Anterior cingulate cortex (tissue), 58 donors: ENCODE results near the gene PARP8.
"Not testable (repeated sequence)": the region's sequence is repeated elsewhere in the genome, so short reads cannot be mapped to it uniquely, and the experiment has no call there.

ENCODE experiments used
- DNase-seq, 58 donors: peaks; one replicate each; lab custom pipeline; 2025; lab: John Stamatoyannopoulos, UW

Gene PARP8, protein sequence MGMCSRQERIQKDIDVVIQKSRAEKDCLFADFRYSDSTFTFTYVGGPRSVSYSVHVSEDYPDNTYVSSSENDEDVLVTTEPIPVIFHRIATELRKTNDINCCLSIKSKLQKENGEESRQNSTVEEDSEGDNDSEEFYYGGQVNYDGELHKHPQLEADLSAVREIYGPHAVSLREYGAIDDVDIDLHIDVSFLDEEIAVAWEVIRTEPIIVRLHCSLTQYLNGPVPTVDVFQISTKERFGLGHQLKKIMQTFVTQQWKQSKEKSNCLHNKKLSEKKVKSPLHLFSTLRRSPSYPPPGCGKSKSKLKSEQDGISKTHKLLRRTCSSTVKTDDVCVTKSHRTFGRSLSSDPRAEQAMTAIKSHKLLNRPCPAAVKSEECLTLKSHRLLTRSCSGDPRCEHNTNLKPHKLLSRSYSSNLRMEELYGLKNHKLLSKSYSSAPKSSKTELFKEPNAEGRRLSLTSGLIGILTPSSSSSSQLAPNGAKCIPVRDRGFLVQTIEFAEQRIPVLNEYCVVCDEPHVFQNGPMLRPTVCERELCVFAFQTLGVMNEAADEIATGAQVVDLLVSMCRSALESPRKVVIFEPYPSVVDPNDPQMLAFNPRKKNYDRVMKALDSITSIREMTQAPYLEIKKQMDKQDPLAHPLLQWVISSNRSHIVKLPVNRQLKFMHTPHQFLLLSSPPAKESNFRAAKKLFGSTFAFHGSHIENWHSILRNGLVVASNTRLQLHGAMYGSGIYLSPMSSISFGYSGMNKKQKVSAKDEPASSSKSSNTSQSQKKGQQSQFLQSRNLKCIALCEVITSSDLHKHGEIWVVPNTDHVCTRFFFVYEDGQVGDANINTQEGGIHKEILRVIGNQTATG

DNA sequence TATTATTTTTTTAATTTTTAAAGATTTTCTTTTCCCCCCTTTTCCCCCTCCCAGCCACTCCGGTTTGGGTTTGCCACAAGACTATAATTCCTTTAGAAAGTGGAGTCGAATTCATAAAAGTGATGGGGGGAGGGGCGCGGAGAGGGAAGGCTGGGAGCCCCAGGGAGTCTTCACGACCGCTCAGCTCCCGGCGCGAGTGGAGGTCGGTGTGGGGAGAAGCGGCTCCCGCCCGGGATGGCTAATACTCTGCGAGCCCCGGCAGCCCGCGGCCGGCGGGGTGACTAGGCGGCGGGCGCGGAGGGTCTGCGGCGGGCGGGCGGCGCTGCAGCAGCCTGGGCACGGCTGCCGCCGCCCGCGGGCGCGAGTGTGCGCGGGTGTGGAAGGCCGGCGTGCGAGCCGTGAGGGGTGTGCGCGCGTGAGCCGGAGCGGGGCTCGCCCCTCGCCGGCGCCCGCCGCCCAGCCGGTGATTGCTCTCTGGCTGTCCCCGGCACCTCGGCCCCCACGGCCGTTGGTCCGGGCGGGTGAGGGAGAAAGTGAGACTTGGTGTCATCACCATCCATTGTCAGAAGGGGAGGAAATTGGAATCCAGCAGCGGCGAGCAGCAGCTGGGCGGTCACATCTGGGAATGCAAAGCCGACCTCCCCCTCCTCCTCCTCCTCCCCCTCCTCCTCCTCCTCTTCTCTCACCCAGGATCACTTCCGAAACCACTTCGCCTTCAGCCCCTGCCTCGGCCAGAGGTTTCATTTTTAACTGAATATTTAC is at the start of gene PARP8:
TSS of gene PARP8 (plus strand) at position 377 of the 762 bp plus-strand sequence. CDS start 459 bp downstream, outside the sequence.
- peak in 38 of 58 donors; percentile 7 to 76 (median 32) for DNase-seq

DNA sequence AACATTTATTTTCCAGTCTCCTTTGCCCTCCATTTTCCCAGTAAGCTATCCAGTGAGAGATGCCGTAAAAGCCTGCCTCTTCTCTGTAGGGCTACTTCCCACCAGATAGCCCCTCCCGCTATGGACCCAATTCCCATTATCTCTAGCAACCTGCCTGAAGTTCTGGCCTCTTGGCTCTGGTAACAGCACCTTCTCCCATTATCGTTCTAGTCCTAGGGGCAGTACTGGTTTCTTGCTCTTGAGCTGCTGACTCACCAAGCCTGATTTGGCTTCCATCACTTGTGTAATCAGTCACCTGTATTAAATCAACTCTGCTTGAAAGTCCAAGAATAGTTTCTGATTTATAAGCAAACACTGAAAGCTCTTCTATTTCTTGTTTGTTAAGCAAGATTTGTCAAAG is 42.8 kb upstream of the PARP8 start:
- DNase-seq, result no peak

DNA sequence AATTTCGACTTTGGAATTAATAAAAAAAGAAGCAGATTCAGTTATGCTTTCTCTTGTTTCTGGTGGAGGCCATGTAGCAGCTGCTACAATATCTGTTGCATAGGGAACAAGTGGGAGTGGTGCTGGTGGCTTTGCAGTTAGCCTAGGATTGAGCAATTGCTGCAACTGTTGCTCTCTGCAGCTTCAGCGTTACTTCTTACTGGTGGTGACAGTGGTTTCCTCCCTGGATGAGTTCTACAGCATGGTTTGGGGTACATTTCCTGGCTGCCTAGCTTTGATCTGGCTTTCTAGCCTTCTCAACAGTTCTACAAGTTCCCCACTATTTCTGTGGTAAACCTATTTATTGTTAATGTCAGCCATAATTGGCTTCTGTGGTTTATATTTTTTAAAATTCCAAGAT is 31.6 kb upstream of the PARP8 start:
- DNase-seq, result peak in 21 of 58 donors; percentile 1 to 62 (median 18)

DNA sequence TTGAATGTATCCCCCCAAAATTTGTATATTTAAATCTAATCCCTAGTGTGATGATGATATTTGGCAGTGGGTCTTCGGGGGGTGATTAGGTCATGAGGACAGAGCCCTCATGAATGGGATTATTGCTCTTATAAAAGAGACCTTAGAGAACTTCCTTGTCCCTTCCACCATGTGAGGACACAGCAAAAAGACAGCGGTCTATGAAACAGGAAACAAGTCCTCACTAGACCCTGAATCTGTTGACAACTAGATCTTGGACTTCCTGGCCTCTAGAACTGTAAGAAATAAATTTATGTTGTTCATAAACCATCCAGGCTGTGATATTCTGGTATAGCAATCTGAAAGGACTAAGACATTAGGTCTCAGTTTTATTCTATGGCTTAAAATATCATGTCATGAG is 28.9 kb upstream of the PARP8 start:
- DNase-seq, result not testable (repeated sequence)

DNA sequence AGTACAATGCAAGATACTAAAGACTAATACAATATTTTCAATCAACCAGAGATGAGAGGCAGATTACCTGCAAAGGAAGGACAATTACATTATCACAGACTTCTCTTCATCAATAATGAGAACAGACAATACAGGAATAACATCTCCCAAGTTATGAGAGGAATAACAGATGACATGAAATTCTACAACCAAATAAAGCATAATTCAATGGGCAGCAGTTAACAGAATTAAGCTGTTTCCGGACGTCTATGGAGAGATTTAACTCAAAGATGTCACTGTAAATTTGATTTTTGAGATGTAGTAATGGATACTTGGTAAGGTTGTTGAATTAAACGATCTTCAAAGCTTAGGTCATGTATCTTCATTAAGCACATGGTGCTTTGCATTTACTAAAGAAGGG is 19.8 kb upstream of the PARP8 start:
- no peak for DNase-seq

DNA sequence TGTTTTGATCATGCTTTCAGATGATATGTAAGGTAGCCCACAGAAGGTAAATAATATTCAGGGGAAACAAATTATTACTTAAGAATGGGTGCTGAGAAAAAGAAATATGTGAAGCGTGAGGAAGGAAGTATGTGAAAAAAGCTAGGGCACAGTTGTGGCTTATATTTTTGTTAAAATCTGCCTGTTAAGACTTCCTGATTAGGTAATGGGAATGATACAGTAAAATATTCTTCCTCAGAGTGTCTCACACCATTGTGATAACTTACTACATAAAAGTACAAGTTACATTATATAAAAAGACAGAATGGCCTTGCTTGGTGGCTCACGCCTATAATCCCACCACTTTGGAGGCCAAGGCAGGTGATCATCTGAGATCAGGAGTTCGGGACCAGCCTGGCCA is 18.7 kb upstream of the PARP8 start:
- no peak for DNase-seq

DNA sequence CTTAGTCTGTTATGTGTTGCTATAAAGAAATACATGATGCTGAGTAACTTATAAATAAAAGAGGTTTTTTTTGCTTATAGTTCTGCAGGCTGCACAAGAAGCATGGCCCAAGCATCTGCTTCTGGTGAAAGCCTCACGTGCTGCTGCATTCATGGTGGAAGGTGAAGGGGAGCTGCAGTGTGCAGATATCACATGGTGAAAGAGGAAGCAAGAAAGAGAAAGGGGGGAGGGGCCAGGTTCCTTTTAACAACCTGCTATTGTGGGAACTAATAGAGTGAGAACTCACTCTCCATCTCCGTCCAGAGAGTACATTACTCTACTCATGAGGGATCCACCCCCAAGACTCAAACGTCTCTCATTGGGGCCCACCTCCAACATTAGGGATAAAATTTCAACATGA is 12.5 kb upstream of the PARP8 start:
- DNase-seq, result no peak

DNA sequence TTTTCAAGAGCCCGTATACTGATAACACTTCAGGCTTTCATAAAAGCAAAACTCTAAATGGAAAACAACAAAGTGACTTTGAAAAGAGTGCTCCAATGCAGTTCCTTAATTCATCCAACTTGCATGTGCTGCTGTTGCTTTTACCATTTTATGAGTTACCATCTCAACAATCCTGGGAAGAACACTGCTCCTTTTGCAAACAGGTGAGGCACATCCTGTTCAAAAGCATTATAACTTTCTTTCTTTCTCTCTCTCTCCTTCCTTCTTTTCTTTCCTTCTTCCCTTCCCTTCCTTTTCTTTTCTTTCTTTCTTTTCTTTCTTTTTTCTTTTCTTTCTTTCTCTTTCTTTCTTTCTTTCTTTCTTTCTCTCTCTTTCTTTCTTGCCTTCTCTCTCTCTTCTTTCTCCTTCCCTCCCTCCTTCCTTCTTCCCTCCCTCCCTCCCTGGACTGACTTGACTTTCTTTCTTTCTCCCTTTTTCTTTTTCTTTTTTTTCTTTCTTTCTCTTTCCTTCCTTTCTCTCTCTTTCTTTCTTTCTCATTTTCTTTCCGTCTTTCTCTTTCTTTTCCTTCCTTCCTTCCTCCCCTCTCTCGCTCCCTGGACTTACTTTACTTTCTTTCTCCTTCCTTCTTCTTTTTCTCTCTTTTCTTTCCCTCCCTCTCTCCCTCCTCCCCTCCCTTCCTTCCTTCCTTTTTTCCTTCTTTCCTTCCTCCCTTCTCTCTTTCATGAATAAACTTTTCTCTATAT is 11.2 kb upstream of the PARP8 start:
- no peak for DNase-seq

DNA sequence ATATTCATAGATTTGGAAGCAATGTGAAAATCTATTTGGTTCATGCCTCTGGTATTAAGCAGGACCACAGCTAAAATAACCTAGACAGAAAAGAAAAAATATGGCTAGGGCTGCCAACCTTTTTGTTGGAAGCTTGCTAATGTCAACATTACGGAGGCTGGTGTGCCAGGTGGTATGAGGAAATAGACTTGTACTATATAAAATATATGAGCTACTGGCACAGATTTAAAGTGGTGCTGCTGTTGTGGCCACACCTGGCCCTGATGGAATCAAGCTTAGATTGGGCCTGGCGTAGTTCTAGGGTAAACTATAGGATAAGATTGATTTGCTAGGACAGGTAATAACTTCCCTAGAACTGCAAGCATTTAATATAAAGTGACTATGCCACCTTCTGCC is 10.6 kb upstream of the PARP8 start:
- DNase-seq, result no peak

DNA sequence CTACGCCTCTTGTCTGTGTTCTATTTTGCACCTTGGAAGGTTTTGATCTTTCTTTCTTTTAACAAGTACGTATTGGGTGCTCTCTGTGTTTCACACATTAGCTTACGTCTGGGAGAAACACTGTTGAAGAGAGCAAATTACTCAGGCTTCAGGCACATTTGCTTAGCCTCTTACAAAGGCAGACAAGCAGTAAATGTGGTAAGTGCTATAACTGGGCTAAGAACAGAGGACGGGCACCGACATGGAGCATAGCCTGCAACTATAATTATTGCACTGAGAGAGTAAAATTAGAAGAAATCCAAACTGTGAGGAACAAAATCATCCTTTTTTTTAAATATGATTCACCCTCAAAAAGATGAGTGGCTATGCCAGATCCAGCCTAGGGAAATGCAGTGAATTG is 9.4 kb upstream of the PARP8 start:
- DNase-seq, result peak in 6 of 58 donors; percentile 4 to 40 (median 18)

DNA sequence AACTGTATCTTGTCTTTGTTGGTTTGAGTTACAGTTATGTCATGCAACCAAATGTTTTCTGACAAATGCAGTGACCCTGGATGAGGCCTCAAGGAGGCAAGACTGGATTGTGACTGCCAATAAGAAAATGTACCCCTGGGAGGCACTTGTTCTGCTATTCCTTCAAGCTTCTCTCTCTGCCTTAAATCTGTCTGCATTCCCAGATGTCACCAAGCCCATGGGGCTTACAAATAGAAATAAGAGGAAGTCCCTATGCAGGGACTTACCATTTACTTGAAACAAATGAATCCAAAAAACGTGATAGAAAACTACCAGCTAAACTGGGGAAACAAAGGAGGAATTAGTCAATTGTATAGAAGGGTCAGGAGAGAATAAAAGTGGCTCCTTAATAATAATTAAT is 8.2 kb upstream of the PARP8 start:
- DNase-seq, result no peak

DNA sequence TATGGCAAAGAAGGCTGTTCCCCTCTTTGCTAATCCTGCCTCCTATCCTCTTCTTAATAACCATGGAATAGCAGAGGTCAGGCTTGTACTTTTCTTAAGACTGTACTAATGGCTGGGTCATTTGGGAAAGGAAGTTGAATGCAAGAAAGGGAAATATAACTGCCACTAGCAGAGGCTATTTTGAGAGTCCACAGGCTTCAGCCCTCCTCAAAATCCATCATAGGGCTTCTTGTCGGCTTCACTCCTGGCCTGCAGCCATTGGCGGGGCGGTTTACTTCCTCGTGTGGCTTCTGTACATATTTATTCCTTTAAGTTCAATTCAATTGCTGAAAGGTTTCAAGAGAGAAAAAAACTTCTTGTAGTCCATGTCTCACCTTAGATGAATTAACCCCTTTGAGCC is 2.8 kb upstream of the PARP8 start:
- DNase-seq, result peak in 1 of 58 donors; percentile 2

DNA sequence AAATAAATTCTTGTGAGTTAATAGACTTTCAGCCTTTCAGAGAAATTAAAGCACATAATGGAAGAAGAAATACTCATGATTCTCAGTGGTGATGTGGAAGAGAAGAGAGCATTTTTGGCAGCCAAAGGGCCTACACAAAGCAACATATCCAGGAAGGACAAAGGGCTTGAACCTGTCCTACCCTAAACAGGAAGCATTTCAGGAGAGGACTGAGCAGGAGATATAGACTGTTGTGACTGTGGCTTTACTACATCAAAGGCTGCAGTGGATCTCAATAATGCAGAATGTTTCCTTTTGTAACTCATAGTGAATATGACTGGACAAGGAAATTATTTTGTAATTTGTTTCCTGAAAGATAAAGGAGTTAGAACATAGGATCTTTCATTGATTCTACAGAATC is 1.3 kb upstream of the PARP8 start:
- no peak for DNase-seq

DNA sequence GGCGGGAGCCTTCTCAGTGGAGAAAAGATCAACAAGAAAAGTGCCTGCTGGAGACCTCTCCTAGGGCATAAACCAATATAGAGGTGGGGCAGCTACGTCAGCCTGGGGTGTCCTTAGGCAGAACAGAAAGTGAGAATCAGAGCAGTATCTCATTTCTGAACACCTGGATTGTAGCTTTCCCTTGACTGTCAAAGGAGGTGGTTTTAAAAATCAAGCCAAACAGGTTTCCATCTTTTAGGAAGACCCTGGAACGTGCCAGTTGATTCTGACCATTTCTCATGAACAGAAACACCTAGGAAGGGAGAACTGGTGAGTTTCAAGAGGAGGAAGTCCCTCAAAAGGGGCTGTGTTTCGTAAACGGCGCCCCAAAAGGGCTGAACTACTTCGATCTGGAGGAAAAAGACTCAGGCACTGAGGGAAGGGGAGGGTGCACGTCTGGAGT is 655 bp upstream of the PARP8 start:
- DNase-seq, result peak in 2 of 58 donors; percentile 37 to 42

DNA sequence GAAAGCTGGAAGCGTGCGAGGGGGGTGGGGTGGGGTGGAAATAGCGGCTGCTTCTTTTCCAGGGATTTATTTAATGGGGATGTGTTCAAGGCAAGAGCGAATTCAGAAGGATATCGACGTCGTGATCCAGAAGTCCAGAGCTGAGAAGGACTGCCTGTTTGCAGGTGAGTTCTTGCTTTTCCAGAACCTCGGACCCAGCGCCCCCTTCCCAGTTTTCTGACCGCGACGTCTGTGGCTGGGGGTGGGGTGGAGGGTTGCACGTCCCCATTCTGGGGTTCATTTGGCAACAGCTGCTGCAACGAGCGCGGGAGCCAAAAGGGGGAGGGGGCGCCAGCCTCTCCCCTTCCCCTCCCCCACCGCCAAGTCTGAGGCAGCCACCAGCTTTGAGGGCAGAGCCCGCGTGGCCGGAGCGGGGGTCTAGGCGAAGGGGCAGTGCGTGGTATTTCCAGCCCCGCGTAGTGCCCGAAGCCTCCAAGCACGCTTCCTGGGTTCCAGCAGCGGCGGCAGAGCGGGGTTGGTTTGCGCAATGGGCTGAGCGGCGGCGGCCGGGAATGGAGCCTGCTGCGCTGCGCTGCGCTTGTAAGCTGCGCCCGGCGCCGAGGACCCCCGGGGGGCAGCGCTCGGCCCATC is 701 bp downstream of the PARP8 start:
- DNase-seq, result peak in 37 of 58 donors; percentile 15 to 74 (median 44)

DNA sequence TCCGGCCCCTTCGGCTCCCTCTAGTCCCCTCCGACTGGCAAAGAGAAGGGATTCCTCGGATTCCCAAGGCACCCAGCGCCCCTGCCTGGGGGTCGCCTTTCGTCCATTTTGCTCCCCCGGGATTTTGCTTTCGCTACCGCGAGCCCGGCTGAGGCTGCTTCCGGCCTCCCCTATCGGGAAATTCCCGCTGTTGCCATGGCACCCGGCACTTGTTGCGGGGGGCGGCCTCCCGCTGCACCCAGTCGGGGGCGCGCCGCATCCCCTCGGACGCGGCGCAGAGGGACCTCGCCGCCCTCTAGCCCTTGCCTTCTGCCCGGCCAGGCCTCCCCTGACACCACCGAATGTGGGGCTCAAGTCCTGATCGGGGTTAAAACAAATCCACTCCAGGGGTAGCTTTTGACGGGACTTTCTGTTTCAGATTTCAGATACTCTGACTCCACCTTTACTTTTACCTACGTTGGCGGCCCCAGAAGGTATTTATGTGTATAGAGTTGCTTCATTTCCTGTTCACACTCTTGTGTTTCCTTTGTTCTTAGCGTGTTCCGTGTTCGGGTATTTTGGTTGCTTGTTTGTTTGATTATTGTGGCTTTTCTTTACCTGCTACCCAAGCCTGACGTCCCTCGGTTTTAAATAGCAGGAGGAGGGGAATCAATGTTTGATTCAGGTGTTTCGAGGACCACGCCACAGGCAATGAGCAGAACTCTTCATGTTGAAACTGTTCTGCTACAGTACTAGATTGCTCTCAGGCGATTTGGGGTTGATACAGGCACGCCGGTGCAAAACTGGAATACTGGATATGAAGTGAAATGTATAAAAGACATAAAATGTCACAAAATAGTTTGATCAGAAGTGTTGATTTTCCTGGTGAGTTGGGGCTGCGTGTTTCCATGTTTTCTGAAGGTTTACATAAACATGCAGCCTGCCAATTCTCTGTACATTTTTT is 1.5 kb downstream of the PARP8 start:
- DNase-seq, result peak in 44 of 58 donors; percentile 11 to 74 (median 38)

DNA sequence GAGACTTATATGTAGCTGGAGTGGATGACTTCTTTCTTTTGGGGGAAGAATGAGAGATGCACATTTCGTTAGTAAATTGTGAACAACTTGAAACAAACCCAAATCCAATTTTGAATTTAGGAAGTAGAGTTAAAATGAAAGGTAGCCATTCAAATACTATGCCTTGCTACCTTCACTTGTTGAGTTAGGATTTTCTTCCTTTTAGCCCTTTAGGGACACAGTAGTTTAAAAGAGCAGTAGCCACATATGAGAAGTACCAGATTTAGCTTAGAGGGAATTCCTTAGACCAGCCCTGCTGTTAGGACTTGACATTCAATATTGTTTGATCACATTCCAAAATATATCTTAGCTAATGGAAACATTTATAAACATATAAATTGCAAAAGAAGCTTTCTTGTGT is 2.2 kb downstream of the PARP8 start:
- DNase-seq, result not testable (repeated sequence)

DNA sequence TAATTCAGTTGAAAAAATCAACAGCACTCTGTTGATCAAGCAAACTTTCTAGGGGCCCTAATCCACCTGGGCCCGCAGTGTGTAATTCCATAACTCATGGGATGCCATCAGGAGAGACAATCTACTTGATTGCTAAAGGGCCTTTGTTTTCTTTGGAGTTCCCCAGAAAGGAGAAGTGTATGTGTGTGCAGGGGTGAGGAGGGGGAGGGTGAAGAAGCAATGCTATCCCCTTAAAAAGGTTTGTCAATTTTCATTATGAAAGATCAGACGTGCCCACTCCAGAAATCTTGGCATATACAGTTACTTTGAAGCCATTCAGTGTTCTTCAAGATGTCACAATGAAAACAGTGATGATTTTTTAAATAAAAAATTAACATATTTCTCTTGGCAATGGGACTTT is 6.2 kb downstream of the PARP8 start:
- DNase-seq, result no peak
